ENCODE results near the gene PRR23E.

- TF ChIP-seq CTCF (IDR thresholded peaks at IDR 0.05): no peak
- no peak for TF ChIP-seq POLR2A (IDR thresholded peaks at IDR 0.05)
These were observed 17.1 kb downstream of the PRR23E start for GRCh38 chr3:127209840-127210653.
